HT-29 (cell line): ENCODE data around the gene ACTL10. TPM values are rescaled to one million over a fixed set of nuclear protein-coding genes. Genes with fewer than 3 reads are reported as not detected.

Experiments
- DNase-seq: peaks from one replicate; pipeline ENCODE4 v3.0.0-alpha.2; 2015; ENCODE audit warnings: low spot score
- total RNA-seq: library from RNA; depleted of rRNA; stranded (reverse); fragments of >200 nt; shearing (Covaris generic); gene quantifications from 2 replicates; pipeline ENCODE4 v1.2.3, GENCODE V29; 2014

Gene ACTL10
- total RNA-seq, 1 experiment from 2014 or later, result 18.5 TPM

GRCh38 chr20:33649201-33649681, 17.5 kb upstream of the ACTL10 start:
- no peak for DNase-seq

- DNase-seq, result no peak
These were observed 16.5 kb upstream of the ACTL10 start for GRCh38 chr20:33650111-33650752.

DNA sequence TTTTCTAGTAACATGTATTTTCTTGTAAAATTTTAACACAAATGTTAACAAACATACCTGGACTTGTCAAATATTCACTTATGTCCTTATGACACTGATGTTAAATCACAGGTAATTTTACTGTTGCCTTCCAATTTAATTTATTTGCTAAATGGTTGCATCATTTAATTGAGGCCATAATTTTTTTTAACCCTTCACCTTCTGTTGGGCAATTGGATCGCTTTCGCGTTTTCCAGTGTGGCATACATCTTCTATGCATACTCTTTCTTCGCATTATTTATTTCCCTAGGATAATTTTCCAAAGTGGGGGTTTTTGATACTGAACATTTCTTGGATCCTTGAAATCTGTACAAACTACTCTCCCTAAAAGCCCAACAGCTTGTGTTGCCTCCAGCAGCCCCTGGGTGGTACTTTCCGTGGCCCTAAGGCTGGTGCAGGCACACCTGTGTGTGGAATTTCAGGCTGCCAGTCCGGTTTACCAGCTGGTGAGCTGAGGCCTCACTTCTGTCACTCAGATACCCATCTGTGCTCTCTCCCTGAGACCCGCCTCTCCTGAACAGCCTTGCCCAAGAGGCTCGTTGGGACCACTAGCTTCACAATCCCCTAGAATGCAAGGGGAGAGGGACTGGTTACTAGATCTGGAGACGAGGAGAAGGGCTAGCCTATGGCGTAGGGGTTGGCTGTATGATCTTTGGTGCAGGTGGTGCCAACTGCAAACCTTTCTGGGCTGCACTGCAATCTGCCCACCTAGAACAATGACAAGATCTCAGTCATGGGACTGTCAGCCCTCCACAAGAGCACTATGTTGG, 15.8 kb upstream of the ACTL10 start:
- DNase-seq, result peak; percentile 78

DNA sequence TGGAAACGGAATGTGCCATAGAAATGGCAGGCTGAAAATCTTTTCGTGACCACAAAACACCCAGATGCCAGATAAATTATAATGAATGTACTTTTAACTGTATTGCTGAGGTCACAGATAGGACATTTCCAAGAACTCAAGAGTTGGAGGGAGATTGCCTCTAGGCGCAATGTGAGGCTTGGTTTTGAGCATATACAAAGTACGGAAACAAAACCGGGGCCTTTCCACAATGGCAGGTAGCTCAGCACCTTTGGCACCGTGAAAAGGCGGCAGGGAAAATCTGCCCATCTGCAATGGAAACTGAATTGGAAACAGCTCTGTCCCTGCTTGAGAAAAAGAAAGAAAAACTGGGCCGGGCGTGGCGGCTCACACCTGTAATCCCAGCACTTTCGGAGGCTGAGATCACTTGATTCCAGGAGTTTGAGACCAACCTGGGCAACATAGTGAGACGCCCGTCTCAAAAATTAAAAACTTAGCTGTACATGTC, 15.1 kb upstream of the ACTL10 start:
- no peak for DNase-seq

- peak; percentile 93 for DNase-seq
These were observed 13.4 kb upstream of the ACTL10 start for GRCh38 chr20:33653218-33653899.

DNA sequence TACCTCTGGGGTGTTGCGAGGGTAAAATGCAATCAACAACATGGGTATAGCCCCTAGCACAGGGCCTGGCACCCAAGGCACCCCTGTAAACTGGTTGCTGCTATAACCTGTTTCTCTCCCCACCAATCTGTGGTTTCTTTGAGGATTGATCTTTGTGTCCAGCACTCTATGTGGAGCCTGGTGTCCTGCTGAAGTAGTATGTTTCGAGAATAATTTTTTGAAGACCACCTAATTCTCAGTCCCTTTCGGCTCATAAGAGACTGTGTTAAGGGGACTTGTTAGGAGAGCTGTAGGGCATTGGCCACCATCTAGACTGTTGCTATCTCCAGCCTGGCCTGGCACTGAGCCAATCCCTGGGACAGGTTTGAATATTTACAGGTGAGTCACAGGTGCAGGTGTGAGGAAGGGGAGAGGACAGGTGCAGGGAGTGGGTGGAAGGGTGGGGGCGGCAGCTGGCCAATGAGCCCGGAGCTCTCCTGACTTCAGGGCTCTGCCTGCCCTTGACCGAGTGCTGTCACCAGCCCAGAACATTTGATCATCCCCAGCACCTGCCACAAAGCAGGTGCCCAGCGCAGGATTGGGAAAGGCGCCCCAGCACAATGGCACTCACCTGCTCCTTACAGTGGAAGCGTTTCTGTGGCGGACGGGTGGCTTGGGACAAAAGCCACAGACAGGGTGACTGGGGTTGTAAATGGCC, 12.7 kb upstream of the ACTL10 start:
- DNase-seq, result peak; percentile 98

DNA sequence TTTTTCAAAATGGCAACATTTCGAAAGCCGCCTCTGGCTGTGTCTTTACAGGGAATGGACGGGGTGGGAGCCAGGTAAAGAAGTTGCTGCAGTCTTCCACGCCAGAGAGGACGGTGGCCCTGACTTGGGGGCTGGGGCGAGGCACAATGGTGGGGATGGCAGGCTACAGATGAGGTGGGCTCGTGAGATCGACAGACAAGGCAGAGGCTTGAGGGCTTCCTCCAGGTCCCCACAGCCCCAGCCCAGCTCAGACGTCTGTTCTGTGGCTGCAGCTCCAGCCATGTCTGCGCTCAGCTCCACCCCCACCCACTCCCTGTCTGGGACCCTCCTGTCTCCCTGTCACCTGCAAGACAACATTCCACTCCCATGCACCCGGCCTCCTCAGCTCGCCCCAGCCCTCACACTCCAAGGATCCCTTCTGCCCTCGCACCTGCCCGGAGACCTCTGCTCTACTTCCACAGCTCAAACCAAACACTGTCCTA, 12.0 kb upstream of the ACTL10 start:
- DNase-seq, result no peak

GRCh38 chr20:33655164-33655563, 11.6 kb upstream of the ACTL10 start:
- DNase-seq, result no peak

DNA sequence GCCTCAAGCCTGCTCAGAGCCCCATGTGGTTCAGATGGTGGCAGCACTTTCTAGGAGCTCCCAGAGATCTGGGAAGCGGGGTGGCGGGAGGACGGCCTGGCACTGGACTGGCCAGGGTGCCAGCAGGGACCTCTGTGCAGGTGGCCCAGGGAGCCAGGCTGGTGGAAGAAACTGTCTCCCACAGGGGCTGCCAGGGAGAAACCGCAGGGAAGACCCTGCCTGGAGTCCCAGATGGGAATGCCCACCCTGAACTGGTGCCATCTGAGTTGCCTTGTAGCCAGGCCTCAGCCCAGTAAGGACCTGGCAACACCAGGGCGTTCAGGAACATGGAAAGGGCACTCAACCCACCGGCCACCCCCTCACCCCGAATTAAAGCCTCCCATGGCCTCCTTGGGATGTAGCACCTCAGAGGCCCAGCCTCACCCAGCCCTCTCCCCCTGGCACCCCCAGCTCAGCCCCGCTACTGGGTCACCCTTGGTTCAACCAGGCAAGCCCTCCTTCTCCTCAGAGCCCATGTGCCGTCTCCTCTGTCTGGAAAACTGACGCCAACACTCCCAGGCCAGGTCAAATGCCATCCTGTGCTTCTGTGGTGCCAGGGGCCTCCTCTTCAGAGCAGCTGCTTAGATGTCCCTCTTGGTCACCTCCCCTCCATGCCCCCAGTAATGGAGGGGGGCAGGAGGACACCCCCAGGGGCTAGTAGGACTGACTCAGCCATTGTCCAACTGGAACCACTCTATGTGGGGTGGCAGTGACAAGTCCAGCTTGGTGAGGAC, 10.5 kb upstream of the ACTL10 start:
- DNase-seq, result no peak

DNA sequence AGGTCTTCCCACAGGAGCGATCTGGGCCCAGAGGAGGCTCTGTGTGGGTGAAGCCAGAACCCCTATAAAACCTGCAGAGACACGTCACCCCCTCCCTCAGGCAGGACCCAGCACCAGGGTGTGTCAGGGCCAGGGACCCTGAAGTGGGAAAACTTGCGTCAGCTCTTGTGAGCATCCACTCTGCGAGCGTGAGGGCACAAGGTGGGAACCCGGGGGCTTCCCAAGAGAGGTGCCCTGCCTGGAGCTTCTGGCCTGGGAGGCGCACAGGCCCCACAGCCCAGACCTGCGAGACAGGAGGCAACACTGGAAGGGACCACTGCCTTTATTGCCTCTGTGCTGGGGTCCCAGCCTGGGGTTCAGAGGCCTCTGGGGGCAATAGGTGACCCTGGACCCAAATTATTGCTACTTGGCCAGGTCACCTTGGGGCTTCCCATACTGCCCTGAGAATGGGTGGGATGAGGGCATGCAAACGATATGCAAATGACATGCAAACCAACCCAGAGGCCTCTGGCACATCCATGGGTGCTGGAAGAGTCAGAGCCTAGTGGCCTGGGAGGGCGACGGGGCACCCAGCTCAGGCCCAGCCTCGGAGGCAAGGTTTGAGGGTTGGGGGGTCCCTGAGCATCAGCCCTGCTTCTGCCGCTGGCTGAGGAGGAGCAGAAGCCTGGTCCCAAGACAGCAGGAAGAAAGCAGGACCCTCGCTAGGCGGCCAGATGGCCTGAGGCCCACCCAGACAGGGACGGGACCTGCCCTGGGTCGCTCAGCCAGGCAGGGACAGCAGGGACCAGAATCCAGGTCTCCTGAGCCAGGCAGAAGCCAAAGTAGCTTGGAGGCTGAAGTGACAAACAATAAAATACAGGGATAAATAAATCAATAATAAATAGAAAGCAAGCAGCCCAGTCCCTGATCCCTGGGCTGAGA, 9.7 kb upstream of the ACTL10 start:
- DNase-seq, result no peak

DNA sequence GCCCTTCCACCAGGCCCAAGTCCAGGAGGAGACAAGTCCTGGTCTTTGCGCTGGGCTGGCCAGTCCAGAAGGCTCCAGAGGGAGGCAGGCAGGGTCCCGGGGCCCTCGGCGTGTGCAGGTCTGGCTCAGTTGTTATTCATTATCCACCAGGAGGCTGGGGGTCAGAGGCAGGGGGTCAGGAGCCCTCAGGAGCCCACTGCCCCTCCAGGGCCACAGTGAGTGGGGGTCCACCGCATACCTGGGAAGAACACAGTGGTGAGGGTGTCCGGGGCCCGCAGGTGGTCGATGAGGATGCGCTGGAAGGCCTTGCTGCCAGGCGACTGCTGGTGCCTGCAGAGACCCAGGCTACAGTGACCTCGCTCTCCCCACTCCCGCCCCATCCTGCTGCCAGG, 9.0 kb upstream of the ACTL10 start:
- no peak for DNase-seq

- DNase-seq, result no peak
These were observed 8.2 kb upstream of the ACTL10 start for GRCh38 chr20:33658510-33658909.

GRCh38 chr20:33658929-33659328, 7.8 kb upstream of the ACTL10 start:
- DNase-seq, result no peak

DNA sequence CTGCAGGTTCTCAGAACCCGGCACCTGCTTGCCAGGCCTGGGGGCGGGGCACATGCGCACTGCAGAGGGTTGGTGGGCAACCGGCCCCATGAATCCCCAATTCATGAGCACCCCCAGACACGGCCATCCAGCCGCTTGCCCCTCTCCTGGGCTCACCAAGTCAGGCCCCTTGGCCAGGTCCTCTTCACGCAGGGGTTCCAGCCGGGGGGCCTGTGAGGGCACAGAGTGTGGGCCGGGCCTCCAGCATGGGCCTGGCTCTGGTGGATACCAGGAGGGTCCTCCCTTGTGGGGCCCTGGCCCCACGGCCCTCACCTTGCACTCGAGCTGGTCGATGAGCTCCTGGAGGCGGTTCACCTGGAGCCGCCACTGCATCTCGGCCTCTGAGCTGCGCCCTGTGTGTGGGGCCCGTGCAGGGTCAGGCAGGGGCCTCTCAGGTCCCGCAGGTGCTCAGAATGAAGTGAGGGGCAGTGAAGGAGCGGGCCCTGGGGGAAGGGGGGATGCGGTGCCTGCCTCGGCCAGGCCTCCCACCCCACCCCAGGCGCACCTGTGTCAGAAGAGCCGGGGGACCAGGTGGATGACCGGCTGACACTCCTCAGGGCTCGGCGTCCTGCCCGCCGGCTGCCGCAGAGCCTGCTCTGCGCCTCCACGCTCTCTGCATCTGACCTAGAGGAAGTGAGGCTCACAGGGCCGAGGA, 7.3 kb upstream of the ACTL10 start:
- no peak for DNase-seq

DNA sequence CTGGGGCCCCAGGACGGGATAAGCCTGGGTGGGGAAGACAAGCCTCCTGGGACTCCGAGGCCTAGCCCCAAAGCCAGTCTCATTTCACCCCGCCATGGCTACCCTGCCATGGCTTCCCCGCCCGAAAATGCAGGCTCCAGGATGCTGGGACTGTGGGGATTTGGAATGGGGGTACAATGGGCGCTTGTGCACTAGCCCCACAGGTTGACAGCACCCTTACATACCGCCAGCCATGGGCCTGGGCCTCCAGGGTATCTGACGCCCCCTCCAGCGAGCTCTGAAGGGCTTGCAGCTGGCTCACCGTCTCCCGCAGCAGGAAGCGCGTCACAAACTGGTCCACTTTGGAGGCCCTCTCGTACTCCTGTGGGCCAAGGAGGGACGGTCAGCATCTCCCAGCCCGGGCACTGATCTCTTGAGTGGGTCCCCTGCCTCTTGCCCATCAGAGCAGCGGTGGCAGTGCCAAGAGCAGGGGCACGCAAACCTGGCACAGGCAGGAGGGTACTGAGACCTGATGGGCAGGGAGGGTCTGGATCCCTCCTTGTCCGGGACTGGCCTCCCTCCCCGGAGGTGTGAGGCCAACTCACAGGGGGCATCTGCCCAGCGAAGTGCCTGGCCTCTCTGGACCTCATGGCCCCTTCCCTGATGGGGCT, 6.6 kb upstream of the ACTL10 start:
- no peak for DNase-seq

DNA sequence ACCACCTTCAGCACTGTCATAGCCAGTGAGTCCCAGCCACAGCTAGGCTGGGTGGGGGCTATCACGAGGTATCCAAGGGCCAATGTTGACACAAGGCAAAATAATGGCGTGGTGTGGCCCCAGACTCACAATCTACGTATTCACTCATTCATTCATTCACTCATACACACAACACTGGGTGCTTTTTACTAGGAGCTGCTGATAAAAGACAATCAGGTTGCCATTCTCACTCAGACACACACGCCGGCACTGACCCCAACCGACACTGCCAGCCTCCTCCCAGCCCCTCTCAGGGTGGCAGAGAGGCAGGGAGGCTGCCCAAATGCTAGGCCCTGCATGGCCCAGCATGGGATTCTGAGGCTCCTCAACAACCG, 6.1 kb upstream of the ACTL10 start:
- DNase-seq, result no peak

DNA sequence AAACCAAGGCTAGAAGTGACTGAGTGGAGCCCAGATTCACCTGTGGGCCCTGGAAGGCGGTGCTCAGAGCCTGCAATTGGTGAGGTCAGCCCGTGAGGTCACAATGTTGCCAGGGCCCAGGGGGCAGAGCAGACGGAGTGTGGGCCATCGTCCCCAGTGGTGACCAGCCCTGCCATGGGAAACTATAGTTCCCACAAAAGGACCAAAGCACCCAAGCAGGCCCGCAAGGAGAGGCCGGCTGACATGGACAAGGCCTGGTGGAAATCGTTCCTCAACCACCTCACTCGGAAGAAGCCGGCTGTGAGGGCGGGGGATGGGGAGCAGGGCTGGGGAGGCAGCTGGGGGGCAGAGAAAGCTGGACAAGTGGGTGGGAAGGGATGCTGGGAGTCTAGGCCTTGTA, 4.6 kb upstream of the ACTL10 start, which contains the start of gene C20orf144:
Gene C20orf144, plus strand, starts transcription at position 156 of the 400 bp plus-strand sequence. Its CDS starts 19 bp downstream, at position 175.
- DNase-seq, result no peak
